Neural cell (in vitro differentiated cells): Measurements from ENCODE around the gene PLG. TPM values are rescaled to one million over a fixed set of nuclear protein-coding genes. Genes with fewer than 3 reads are reported as not detected.

Experiments used
- H2AFZ ChIP-seq: fragments of 200-600, 300-800 bp; sonication (generic), shearing (Covaris generic); 2 replicates; pipeline ENCODE4 v1.6.0; 2014; ENCODE audit warnings: low read depth, mild to moderate bottlenecking, antibody characterized with exemption, low read length, moderate library complexity
- H3F3A ChIP-seq: fragments of 200-600 bp; shearing (Covaris generic); 2 replicates; pipeline ENCODE4 v1.6.1; 2016; ENCODE audit warnings: mild to moderate bottlenecking, moderate library complexity, mixed read lengths, antibody characterized with exemption, low read length; ENCODE audit not compliant: insufficient read depth, poor library complexity, severe bottlenecking
- H3K27ac ChIP-seq: fragments of 200-600, 300-800 bp; sonication (generic), shearing (Covaris generic); 2 replicates; pipeline ENCODE4 v1.5.1; 2014; ENCODE audit warnings: mild to moderate bottlenecking, low read length, moderate library complexity
- H3K27me3 ChIP-seq: fragments of 300-800, 200-600 bp; sonication (generic), shearing (Covaris generic); 2 replicates; pipeline ENCODE4 v1.6.0; 2014; ENCODE audit warnings: mild to moderate bottlenecking, low read depth, low read length, moderate library complexity; ENCODE audit not compliant: insufficient read depth
- H3K36me3 ChIP-seq: fragments of 300-800, 200-600 bp; sonication (generic), shearing (Covaris generic); 2 replicates; pipeline ENCODE4 v1.5.1; 2014; ENCODE audit warnings: mild to moderate bottlenecking, antibody characterized with exemption, low read length, moderate library complexity; ENCODE audit not compliant: insufficient read depth
- H3K4me2 ChIP-seq: fragments of 300-800, 200-600 bp; sonication (generic), shearing (Covaris generic); 2 replicates; pipeline ENCODE4 v1.6.0; 2014; ENCODE audit warnings: mild to moderate bottlenecking, low read length
- H3K4me3 ChIP-seq: fragments of 300-800, 200-600 bp; sonication (generic), shearing (Covaris generic); 2 replicates; pipeline ENCODE4 v1.5.1; 2014; ENCODE audit warnings: mild to moderate bottlenecking, low read length, moderate library complexity
- H3K79me2 ChIP-seq: fragments of 200-600 bp; shearing (Covaris generic); replicated peaks from 2 replicates; pipeline ENCODE4 v1.6.0; 2014; ENCODE audit warnings: mild to moderate bottlenecking, low read length, moderate library complexity; ENCODE audit not compliant: insufficient read depth
- H3K9ac ChIP-seq: fragments of 300-800, 200-600 bp; sonication (generic), shearing (Covaris generic); 2 replicates; pipeline ENCODE4 v1.6.1; 2016; ENCODE audit warnings: mild to moderate bottlenecking, low read length, mixed read lengths
- H3K9me2 ChIP-seq: fragments of 200-600 bp; shearing (Covaris generic); 2 replicates; pipeline ENCODE4 v1.6.1; 2016; ENCODE audit warnings: mild to moderate bottlenecking, low read length, mixed read lengths; ENCODE audit not compliant: insufficient read depth
- H3K9me3 ChIP-seq: fragments of 200-600, 300-800 bp; sonication (generic), shearing (Covaris generic); 2 replicates; pipeline ENCODE4 v1.6.1; 2016; ENCODE audit warnings: mild to moderate bottlenecking, mixed run types, low read length, moderate library complexity, mixed read lengths
- H4K20me1 ChIP-seq: fragments of 200-600 bp; shearing (Covaris generic); 2 replicates; pipeline ENCODE4 v1.6.1; 2016; ENCODE audit warnings: mild to moderate bottlenecking, mixed run types; ENCODE audit not compliant: insufficient read depth
- CTCF ChIP-seq: fragments of 450-650 bp; IDR thresholded peaks from 2 replicates; pipeline ENCODE4 v1.5.1; 2014; ENCODE audit warnings: antibody characterized with exemption, mild to moderate bottlenecking, moderate library complexity; ENCODE audit not compliant: poor library complexity, severe bottlenecking
- EP300 ChIP-seq: fragments of 450-650 bp; conservative IDR thresholded peaks from 2 replicates; pipeline ENCODE4 v1.6.1; 2014; ENCODE audit warnings: antibody characterized with exemption, mild to moderate bottlenecking, moderate library complexity; ENCODE audit not compliant: poor library complexity, severe bottlenecking
- EZH2 ChIP-seq: fragments of 200-600, 300-800 bp; shearing (Covaris generic), sonication (generic); IDR thresholded peaks from 2 replicates; pipeline ENCODE4 v1.6.1; 2014; ENCODE audit warnings: antibody characterized with exemption, low read length, borderline replicate concordance, mild to moderate bottlenecking; ENCODE audit not compliant: insufficient read depth, poor library complexity, severe bottlenecking
- MXI1 ChIP-seq: fragments of 450-650 bp; conservative IDR thresholded peaks from 2 replicates; pipeline ENCODE4 v1.6.1; 2014; ENCODE audit warnings: antibody characterized with exemption, mild to moderate bottlenecking; ENCODE audit not compliant: poor library complexity, severe bottlenecking
- POLR2AphosphoS5 ChIP-seq: IDR thresholded peaks from 2 replicates; pipeline ENCODE4 v1.6.1; 2012
- RAD21 ChIP-seq: fragments of 450-650 bp; conservative IDR thresholded peaks from 2 replicates; pipeline ENCODE4 v1.6.1; 2014; ENCODE audit warnings: antibody characterized with exemption, mild to moderate bottlenecking, moderate library complexity
- REST ChIP-seq: IDR thresholded peaks from 2 replicates; pipeline ENCODE4 v1.6.1; 2012; ENCODE audit warnings: borderline replicate concordance
- SMC3 ChIP-seq: fragments of 450-650 bp; conservative IDR thresholded peaks from 2 replicates; pipeline ENCODE4 v1.6.1; 2014; ENCODE audit warnings: antibody characterized with exemption, mild to moderate bottlenecking, moderate library complexity; ENCODE audit not compliant: poor library complexity
- TAF1 ChIP-seq: IDR thresholded peaks from 2 replicates; pipeline ENCODE4 v1.6.1; 2012; ENCODE audit warnings: low read depth
- polyA plus RNA-seq: library from polyadenylated mRNA; depleted of rRNA; stranded (reverse); fragments of >200 nt; gene quantifications from 2 replicates; pipeline ENCODE4 v1.2.3, GENCODE V29; 2014

The PLG gene
- polyA plus RNA-seq, 1 donor from 2014 or later, result not detected

- Histone ChIP-seq H4K20me1 (no peaks in the 10 kb centered on the region), H3K27ac (no peak overlapping the region), H3K27me3 (no peaks in the 10 kb centered on the region), H3K9me3 (no peaks in the 10 kb centered on the region), H3K9me2 (no peaks in the 10 kb centered on the region), H3F3A (no peaks in the 10 kb centered on the region), H3K79me2 (no peaks in the 10 kb centered on the region), H3K4me2 (no peak overlapping the region), H2AFZ (no peak overlapping the region), H3K4me3 (no peak overlapping the region), H3K9ac (no peak overlapping the region), H3K36me3 (no peaks in the 10 kb centered on the region)
- TF ChIP-seq MXI1, result no peak
- TF ChIP-seq REST, result no peak
- no peak for TF ChIP-seq EZH2
- no peak for TF ChIP-seq EP300
- no peak for TF ChIP-seq SMC3
- no peak for TF ChIP-seq POLR2AphosphoS5
- no peak for TF ChIP-seq CTCF
- no peak for TF ChIP-seq TAF1
- TF ChIP-seq RAD21, result no peak
Measured at GRCh38 chr6:160764847-160765246, 62.8 kb downstream of the PLG start.

- Histone ChIP-seq H3K79me2 (no peaks in the 10 kb centered on the region), H4K20me1 (no peaks in the 10 kb centered on the region), H3K4me2 (no peak overlapping the region), H3K27ac (no peak overlapping the region), H3F3A (no peaks in the 10 kb centered on the region), H3K9me2 (no peaks in the 10 kb centered on the region), H3K9ac (no peak overlapping the region), H3K9me3 (no peaks in the 10 kb centered on the region), H2AFZ (no peak overlapping the region), H3K4me3 (no peak overlapping the region), H3K27me3 (no peaks in the 10 kb centered on the region), H3K36me3 (no peaks in the 10 kb centered on the region)
- TF ChIP-seq CTCF (no peak), RAD21 (no peak), POLR2AphosphoS5 (no peak), REST (no peak), SMC3 (no peak), EZH2 (no peak), EP300 (no peak), MXI1 (no peak), TAF1 (no peak)
Measured at GRCh38 chr6:160765412-160765811, 63.4 kb downstream of the PLG start.
